Measurements from ENCODE around the gene FGFR3.

FGFR3 gene

GRCh38 chr4:1792158-1792831, 798 bp upstream of the FGFR3 start:
- no peak for DNase-seq (ENCODE audit: low spot score)
- in situ Hi-C loops (cut with MboI; ENCODE audit: low pct_unique_long_range_greater_than_20kb, low sequenced_read_pairs, unreplicated experiment), result no loop called here
- TF ChIP-seq CTCF (IDR thresholded peaks at IDR 0.05; ENCODE audit: extremely low read depth, insufficient read depth, missing control alignments), result no peak

- in situ Hi-C loops (cut with MboI; ENCODE audit: low pct_unique_long_range_greater_than_20kb, low sequenced_read_pairs, unreplicated experiment), result no loop called here
- TF ChIP-seq CTCF (IDR thresholded peaks at IDR 0.05; ENCODE audit: extremely low read depth, insufficient read depth, missing control alignments), result no peak
Observed at GRCh38 chr4:1793496-1793840, 375 bp downstream of the FGFR3 start.

GRCh38 chr4:1793940-1794808, 1.1 kb downstream of the FGFR3 start:
- in situ Hi-C loops (cut with MboI; ENCODE audit: low pct_unique_long_range_greater_than_20kb, low sequenced_read_pairs, unreplicated experiment), result no loop called here
- no peak for TF ChIP-seq CTCF (IDR thresholded peaks at IDR 0.05; ENCODE audit: extremely low read depth, insufficient read depth, missing control alignments)
- DNase-seq (ENCODE audit: low spot score), result peak; percentile 70

More at GRCh38 chr4:1793496-1793840, 375 bp downstream of the FGFR3 start:
- peak; percentile 80 for DNase-seq (ENCODE audit: low spot score)

- peak; percentile 61 for DNase-seq (ENCODE audit: low spot score)
- in situ Hi-C loops (cut with MboI; ENCODE audit: low pct_unique_long_range_greater_than_20kb, low sequenced_read_pairs, unreplicated experiment), result no loop called here
- TF ChIP-seq CTCF (IDR thresholded peaks at IDR 0.05; ENCODE audit: extremely low read depth, insufficient read depth, missing control alignments), result no peak
Observed at GRCh38 chr4:1794809-1795298, 1.8 kb downstream of the FGFR3 start.

- in situ Hi-C loops (cut with MboI; ENCODE audit: low pct_unique_long_range_greater_than_20kb, low sequenced_read_pairs, unreplicated experiment), result no loop called here
- TF ChIP-seq CTCF (IDR thresholded peaks at IDR 0.05; ENCODE audit: extremely low read depth, insufficient read depth, missing control alignments), result no peak
- DNase-seq (ENCODE audit: low spot score), result no peak
Observed at GRCh38 chr4:1795299-1796195, 2.5 kb downstream of the FGFR3 start.

Measured in GM13977 (cell line).